Lower lobe of right lung (tissue), 2 donors: ENCODE measurements around the gene MGAT4A. TPM values are rescaled to one million over a fixed set of nuclear protein-coding genes. Genes with fewer than 3 reads are reported as not detected.

Experiments used
- ATAC-seq, 2 donors: fragments of 200-7000 bp; cut with Tn5 transposase; one replicate each; pipeline ENCODE4 v1.9.1; 2020 to 2022; ENCODE audit warnings: mild to moderate bottlenecking in 2 of 2, moderate library complexity in 2 of 2
- DNase-seq: peaks from one replicate; pipeline ENCODE4 v3.0.0-alpha.2; 2020
- H3K27ac ChIP-seq: fragments of 200-600 bp; one replicate; pipeline ENCODE4 v1.8.0; 2022
- H3K27me3 ChIP-seq: fragments of 200-600 bp; one replicate; pipeline ENCODE4 v1.8.0; 2022; ENCODE audit warnings: low read depth
- H3K36me3 ChIP-seq: fragments of 200-600 bp; one replicate; pipeline ENCODE4 v1.8.0; 2022; ENCODE audit warnings: mild to moderate bottlenecking
- H3K4me1 ChIP-seq: fragments of 200-600 bp; one replicate; pipeline ENCODE4 v1.8.0; 2022
- H3K4me3 ChIP-seq: fragments of 200-600 bp; one replicate; pipeline ENCODE4 v1.8.0; 2022; ENCODE audit warnings: mild to moderate bottlenecking
- H3K9me3 ChIP-seq: fragments of 200-600 bp; one replicate; pipeline ENCODE4 v1.8.0; 2022
- CTCF ChIP-seq: fragments of 200-600 bp; IDR thresholded peaks from one replicate; pipeline ENCODE4 v1.8.0; 2022; ENCODE audit warnings: antibody characterized with exemption, mild to moderate bottlenecking
- intact Hi-C: fragments of 100-400 bp; cut with DNase I; formaldehyde crosslinking; loops from one replicate; pipeline ENCODE4 v1.11.0; 2022
- total RNA-seq: library from RNA; stranded (reverse); fragmentation: NEBNext Ultra II Directional; extraction: Animal tissue kit (Norgen Biotek cat#: 25700); gene quantifications from one replicate; pipeline ENCODE4 v1.2.1, GENCODE V29; 2021
- donor health status: DM: no; HTN: yes; CAD: no; lungs with severe emphysema.

MGAT4A gene
- total RNA-seq, 1 donor from 2014 or later = 82.0 TPM

- Histone ChIP-seq H3K27me3 (no peaks in the 10 kb centered on the region), H3K27ac (no peak overlapping the region), H3K4me1 (peaks cover 42% of the 10 kb centered on the region), H3K4me3 (no peak overlapping the region), H3K9me3 (no peaks in the 10 kb centered on the region), H3K36me3 (no peaks in the 10 kb centered on the region)
- intact Hi-C loops = no loop called here
- DNase-seq (no peak), ATAC-seq (peak in 1 of 2 donors; percentile 20)
- no peak for TF ChIP-seq CTCF
Observed at GRCh38 chr2:98764499-98764898, 33.6 kb upstream of the MGAT4A start.

GRCh38 chr2:98763209-98763951, 32.4 kb upstream of the MGAT4A start:
- no peak for DNase-seq
- H3K4me1 ChIP-seq = peaks cover 38% of the 10 kb centered on the region
- no peak overlapping the region for H3K27ac ChIP-seq
- no peaks in the 10 kb centered on the region for H3K36me3 ChIP-seq
- H3K9me3 ChIP-seq = no peaks in the 10 kb centered on the region
- no peak overlapping the region for H3K4me3 ChIP-seq
- no peaks in the 10 kb centered on the region for H3K27me3 ChIP-seq
- ATAC-seq = no peak
- intact Hi-C loops = no loop called here
- TF ChIP-seq CTCF = no peak

- H3K4me1 ChIP-seq = peaks cover 49% of the 10 kb centered on the region
- ATAC-seq = no peak
- H3K9me3 ChIP-seq = no peaks in the 10 kb centered on the region
- no peak overlapping the region for H3K27ac ChIP-seq
- intact Hi-C loops = no loop called here
- no peak for TF ChIP-seq CTCF
- H3K36me3 ChIP-seq = no peaks in the 10 kb centered on the region
- no peak for DNase-seq
- no peaks in the 10 kb centered on the region for H3K27me3 ChIP-seq
- H3K4me3 ChIP-seq = no peak overlapping the region
Observed at GRCh38 chr2:98761909-98762308, 31.0 kb upstream of the MGAT4A start.

- no peak overlapping the region for H3K4me3 ChIP-seq
- peaks cover 49% of the 10 kb centered on the region for H3K4me1 ChIP-seq
- H3K27ac ChIP-seq = no peak overlapping the region
- intact Hi-C loops = no loop called here
- H3K27me3 ChIP-seq = no peaks in the 10 kb centered on the region
- no peaks in the 10 kb centered on the region for H3K36me3 ChIP-seq
- H3K9me3 ChIP-seq = no peaks in the 10 kb centered on the region
- DNase-seq = no peak
- no peak for TF ChIP-seq CTCF
- ATAC-seq = no peak
Observed at GRCh38 chr2:98761267-98761781, 30.4 kb upstream of the MGAT4A start.

- ATAC-seq = peak in 1 of 2 donors; percentile 19
Observed at GRCh38 chr2:98759827-98760625, 29.1 kb upstream of the MGAT4A start.

More at GRCh38 chr2:98759827-98760625, 29.1 kb upstream of the MGAT4A start:
- H3K4me1 ChIP-seq = peaks cover 49% of the 10 kb centered on the region
- H3K9me3 ChIP-seq = no peaks in the 10 kb centered on the region
- no peaks in the 10 kb centered on the region for H3K36me3 ChIP-seq
- no peak for DNase-seq
- no peak for TF ChIP-seq CTCF
- H3K4me3 ChIP-seq = no peak overlapping the region
- H3K27ac ChIP-seq = peak overlapping the region; percentile 44
- intact Hi-C loops = no loop called here
- H3K27me3 ChIP-seq = no peaks in the 10 kb centered on the region
